ENCODE results near the gene SP3.

GRCh38 chr2:173963323-173963816, 1.8 kb downstream of the SP3 start:
- TF ChIP-seq POLR2A (IDR thresholded peaks at IDR 0.05) = no peak
- TF ChIP-seq, protein P1, sequence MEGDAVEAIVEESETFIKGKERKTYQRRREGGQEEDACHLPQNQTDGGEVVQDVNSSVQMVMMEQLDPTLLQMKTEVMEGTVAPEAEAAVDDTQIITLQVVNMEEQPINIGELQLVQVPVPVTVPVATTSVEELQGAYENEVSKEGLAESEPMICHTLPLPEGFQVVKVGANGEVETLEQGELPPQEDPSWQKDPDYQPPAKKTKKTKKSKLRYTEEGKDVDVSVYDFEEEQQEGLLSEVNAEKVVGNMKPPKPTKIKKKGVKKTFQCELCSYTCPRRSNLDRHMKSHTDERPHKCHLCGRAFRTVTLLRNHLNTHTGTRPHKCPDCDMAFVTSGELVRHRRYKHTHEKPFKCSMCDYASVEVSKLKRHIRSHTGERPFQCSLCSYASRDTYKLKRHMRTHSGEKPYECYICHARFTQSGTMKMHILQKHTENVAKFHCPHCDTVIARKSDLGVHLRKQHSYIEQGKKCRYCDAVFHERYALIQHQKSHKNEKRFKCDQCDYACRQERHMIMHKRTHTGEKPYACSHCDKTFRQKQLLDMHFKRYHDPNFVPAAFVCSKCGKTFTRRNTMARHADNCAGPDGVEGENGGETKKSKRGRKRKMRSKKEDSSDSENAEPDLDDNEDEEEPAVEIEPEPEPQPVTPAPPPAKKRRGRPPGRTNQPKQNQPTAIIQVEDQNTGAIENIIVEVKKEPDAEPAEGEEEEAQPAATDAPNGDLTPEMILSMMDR (IDR thresholded peaks at IDR 0.05) = peak in 2 of 4 experiments; percentile 46 to 51

Data from prostate gland (tissue), 2 donors.